Upper lobe of right lung (tissue), 1 donor: Measurements from ENCODE around the gene HIF1AN. TPM values are rescaled to one million over a fixed set of nuclear protein-coding genes. Genes with fewer than 3 reads are reported as not detected.

ENCODE experiments used
- ATAC-seq: fragments of 200-7000 bp; cut with Tn5 transposase; one replicate; pipeline ENCODE4 v1.9.1; 2020; ENCODE audit warnings: mild to moderate bottlenecking, moderate library complexity
- DNase-seq: peaks from one replicate; pipeline ENCODE4 v3.0.0-alpha.2; 2020
- H3K27ac ChIP-seq: fragments of 200-600 bp; one replicate; pipeline ENCODE4 v1.8.0; 2022
- H3K27me3 ChIP-seq: fragments of 200-600 bp; one replicate; pipeline ENCODE4 v1.8.0; 2022; ENCODE audit warnings: mild to moderate bottlenecking
- H3K36me3 ChIP-seq: fragments of 200-600 bp; one replicate; pipeline ENCODE4 v1.8.0; 2022
- H3K4me1 ChIP-seq: fragments of 200-600 bp; one replicate; pipeline ENCODE4 v1.8.0; 2022
- H3K4me3 ChIP-seq: fragments of 200-600 bp; one replicate; pipeline ENCODE4 v1.8.0; 2022; ENCODE audit warnings: mild to moderate bottlenecking
- H3K9me3 ChIP-seq: fragments of 200-600 bp; one replicate; pipeline ENCODE4 v1.8.0; 2022
- intact Hi-C: fragments of 100-400 bp; cut with DNase I; formaldehyde crosslinking; loops from one replicate; pipeline ENCODE4 v1.11.0; 2022
- total RNA-seq: library from RNA; stranded (reverse); fragmentation: NEBNext Ultra II Directional; extraction: Animal tissue kit (Norgen Biotek cat#: 25700); gene quantifications from one replicate; pipeline ENCODE4 v1.2.1, GENCODE V29; 2021
- TF ChIP-seq, protein P1 (sequence below): fragments of 200-600 bp; IDR thresholded peaks from one replicate; pipeline ENCODE4 v1.8.0; 2022; ENCODE audit warnings: antibody characterized with exemption
- donor health status: DM: no; HTN: yes; CAD: no; lungs with severe emphysema.

Gene HIF1AN
- total RNA-seq, 1 donor from 2014 or later, result 36.8 TPM

DNA sequence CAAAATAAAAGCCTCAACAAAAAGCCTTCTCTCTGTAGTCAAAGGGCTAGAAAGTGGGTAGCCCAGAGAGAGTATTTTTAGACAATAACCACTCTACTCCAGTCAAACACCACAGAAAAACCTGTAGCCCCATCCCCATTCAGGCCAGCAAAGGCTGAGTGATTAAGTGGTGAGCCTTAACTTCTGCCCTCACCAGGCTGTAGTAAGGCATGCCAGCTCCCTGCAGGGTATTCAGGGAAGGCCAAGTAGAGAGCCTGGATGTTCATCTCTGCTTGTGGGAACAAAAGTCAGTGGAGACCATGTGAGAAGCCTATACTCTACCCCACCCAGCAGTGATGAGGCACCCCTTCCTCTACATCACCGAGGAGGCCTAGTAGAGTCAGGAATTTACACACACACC lies 51.2 kb downstream of the HIF1AN start:
- no peaks in the 10 kb centered on the region for H3K4me1 ChIP-seq
- no peak for ATAC-seq
- H3K36me3 ChIP-seq, result no peaks in the 10 kb centered on the region
- H3K27me3 ChIP-seq, result peaks cover 31% of the 10 kb centered on the region
- no peak overlapping the region for H3K27ac ChIP-seq
- TF ChIP-seq, protein P1, sequence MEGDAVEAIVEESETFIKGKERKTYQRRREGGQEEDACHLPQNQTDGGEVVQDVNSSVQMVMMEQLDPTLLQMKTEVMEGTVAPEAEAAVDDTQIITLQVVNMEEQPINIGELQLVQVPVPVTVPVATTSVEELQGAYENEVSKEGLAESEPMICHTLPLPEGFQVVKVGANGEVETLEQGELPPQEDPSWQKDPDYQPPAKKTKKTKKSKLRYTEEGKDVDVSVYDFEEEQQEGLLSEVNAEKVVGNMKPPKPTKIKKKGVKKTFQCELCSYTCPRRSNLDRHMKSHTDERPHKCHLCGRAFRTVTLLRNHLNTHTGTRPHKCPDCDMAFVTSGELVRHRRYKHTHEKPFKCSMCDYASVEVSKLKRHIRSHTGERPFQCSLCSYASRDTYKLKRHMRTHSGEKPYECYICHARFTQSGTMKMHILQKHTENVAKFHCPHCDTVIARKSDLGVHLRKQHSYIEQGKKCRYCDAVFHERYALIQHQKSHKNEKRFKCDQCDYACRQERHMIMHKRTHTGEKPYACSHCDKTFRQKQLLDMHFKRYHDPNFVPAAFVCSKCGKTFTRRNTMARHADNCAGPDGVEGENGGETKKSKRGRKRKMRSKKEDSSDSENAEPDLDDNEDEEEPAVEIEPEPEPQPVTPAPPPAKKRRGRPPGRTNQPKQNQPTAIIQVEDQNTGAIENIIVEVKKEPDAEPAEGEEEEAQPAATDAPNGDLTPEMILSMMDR, result no peak
- no peak overlapping the region for H3K4me3 ChIP-seq
- intact Hi-C loops, result no loop called here
- no peak for DNase-seq
- H3K9me3 ChIP-seq, result no peaks in the 10 kb centered on the region

DNA sequence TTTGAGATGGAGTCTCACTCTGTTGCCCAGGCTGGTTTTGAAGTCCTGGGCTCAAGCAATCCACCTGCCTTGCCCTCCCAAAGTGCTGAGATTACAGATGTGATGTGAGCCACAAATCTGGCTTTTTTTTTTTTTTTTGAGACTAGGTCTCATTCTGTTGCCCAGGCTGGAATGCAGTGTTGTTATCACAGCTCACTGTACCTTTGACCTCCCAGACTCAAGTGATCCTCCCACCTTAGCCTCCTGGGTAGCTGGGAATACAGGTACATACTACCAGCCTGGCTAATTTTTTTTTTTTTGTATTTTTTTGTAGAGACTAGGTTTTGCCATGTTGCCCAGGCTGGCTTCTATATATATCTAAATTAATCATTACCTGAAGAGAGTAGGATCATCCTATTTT lies 62.4 kb downstream of the HIF1AN start:
- Histone ChIP-seq H3K9me3 (no peaks in the 10 kb centered on the region), H3K36me3 (no peaks in the 10 kb centered on the region), H3K4me1 (no peaks in the 10 kb centered on the region), H3K4me3 (no peak overlapping the region), H3K27ac (no peak overlapping the region), H3K27me3 (peaks cover 29% of the 10 kb centered on the region)
- TF ChIP-seq, protein P1, result no peak
- DNase-seq (no peak), ATAC-seq (no peak)
- intact Hi-C loops, result no loop called here

DNA sequence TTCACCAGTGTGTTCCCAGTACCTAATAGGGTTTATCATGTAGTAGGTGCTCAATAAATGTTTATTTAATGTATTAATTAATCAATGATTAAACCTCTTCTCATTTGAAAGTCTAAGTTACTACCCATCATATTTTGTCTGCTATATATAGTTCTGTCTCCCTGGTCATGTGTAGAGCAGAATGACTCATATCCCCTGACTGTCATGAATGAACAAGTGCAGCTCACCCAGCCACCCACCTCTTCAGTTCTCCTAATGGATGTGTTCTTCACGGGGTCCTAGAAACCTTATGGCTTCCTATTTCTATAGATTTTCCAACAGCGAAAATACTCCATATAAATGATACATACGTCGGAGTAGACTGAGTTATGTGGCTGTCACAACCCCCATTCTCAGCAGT lies 64.5 kb downstream of the HIF1AN start:
- Histone ChIP-seq H3K27ac (no peak overlapping the region), H3K9me3 (no peaks in the 10 kb centered on the region), H3K4me1 (no peaks in the 10 kb centered on the region), H3K36me3 (no peaks in the 10 kb centered on the region), H3K4me3 (no peak overlapping the region), H3K27me3 (peaks cover 33% of the 10 kb centered on the region)
- TF ChIP-seq, protein P1, result no peak
- ATAC-seq (no peak), DNase-seq (no peak)
- intact Hi-C loops, result no loop called here

DNA sequence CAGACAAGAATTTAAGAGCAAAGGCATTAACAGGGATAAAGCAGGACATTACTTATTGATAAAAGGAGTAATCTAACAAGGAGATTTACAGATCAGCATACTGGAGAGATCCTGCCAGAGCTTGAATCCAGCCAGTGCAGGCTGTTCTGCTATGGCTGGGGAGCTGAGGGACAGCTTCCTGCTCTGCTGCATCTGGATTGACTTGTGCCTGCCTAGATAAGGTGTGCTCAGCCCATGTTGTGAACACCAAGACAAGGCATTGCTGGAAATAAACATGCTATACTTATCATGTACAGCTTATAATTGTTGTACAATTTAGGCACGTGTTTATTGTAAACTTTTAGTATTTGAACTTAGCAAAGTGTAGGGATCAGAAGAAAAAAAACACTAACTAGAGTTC lies 71.7 kb downstream of the HIF1AN start:
- no peak for ATAC-seq
- Histone ChIP-seq H3K27me3 (peaks cover 27% of the 10 kb centered on the region), H3K4me1 (no peaks in the 10 kb centered on the region), H3K9me3 (no peaks in the 10 kb centered on the region), H3K27ac (no peak overlapping the region), H3K4me3 (no peak overlapping the region), H3K36me3 (no peaks in the 10 kb centered on the region)
- TF ChIP-seq, protein P1, result no peak
- intact Hi-C loops, result no loop called here
- DNase-seq, result no peak

Other genes with a start within 250 kb of the HIF1AN start
- gene BLOC1S2, start 249.3 kb upstream of the HIF1AN start, total RNA-seq, result 42.1 TPM
- gene PKD2L1, start 205.7 kb upstream of the HIF1AN start, total RNA-seq, result 2.1 TPM
- gene SCD, start 188.7 kb upstream of the HIF1AN start, total RNA-seq, result 276 TPM
- gene WNT8B, start 72.9 kb upstream of the HIF1AN start, total RNA-seq, result not detected
- 18.2 TPM for gene SEC31B, start 16.1 kb upstream of the HIF1AN start, total RNA-seq
- gene NDUFB8, start 6.1 kb upstream of the HIF1AN start, total RNA-seq, result 110 TPM
- gene PAX2, start 209.6 kb downstream of the HIF1AN start, total RNA-seq, result not detected